Measurements from ENCODE around the gene PIN1.

PIN1 gene

GRCh38 chr19:9891609-9892373 is 56.7 kb downstream of the PIN1 start:
- no peak for DNase-seq
